Tongue (tissue), 2 donors: Measurements from ENCODE around the gene ARID1B. TPM values are rescaled to one million over a fixed set of nuclear protein-coding genes. Genes with fewer than 3 reads are reported as not detected.
A peak's percentile ranks its signal among the peaks of the same experiment; 100 is the strongest.
"Not testable (repeated sequence)": the region's sequence is repeated elsewhere in the genome, so short reads cannot be mapped to it uniquely, and the experiment has no call there.

ENCODE experiments used
- DNase-seq: peaks from one replicate; pipeline ENCODE4 v3.0.0-alpha.2; 2015
- total RNA-seq: library from RNA; depleted of rRNA; stranded (reverse); fragments of >200 nt; gene quantifications from one replicate; pipeline ENCODE4 v1.2.3, GENCODE V29; 2014

The ARID1B gene
- total RNA-seq, 1 donor from 2014 or later: 143 TPM

- no peak for DNase-seq
Measured at GRCh38 chr6:157024745-157025144, 247.6 kb downstream of the ARID1B start.

- DNase-seq: no peak
Measured at GRCh38 chr6:157025437-157025836, 248.3 kb downstream of the ARID1B start.

GRCh38 chr6:157029980-157030690 lies 253.0 kb downstream of the ARID1B start:
- no peak for DNase-seq

- DNase-seq: no peak
Measured at GRCh38 chr6:157030755-157031154, 253.6 kb downstream of the ARID1B start.

- DNase-seq: no peak
Measured at GRCh38 chr6:157032923-157033322, 255.7 kb downstream of the ARID1B start.

GRCh38 chr6:157033428-157034140 lies 256.4 kb downstream of the ARID1B start:
- DNase-seq: no peak

- peak; percentile 67 for DNase-seq
Measured at GRCh38 chr6:157034436-157035230, 257.5 kb downstream of the ARID1B start.

- DNase-seq: no peak
Measured at GRCh38 chr6:157035546-157035945, 258.4 kb downstream of the ARID1B start.

GRCh38 chr6:157036245-157036711 lies 259.1 kb downstream of the ARID1B start:
- DNase-seq: peak; percentile 42

- DNase-seq: no peak
Measured at GRCh38 chr6:157037165-157037564, 260.0 kb downstream of the ARID1B start.

GRCh38 chr6:157038610-157039009 lies 261.4 kb downstream of the ARID1B start:
- DNase-seq: no peak

GRCh38 chr6:157039639-157040038 lies 262.5 kb downstream of the ARID1B start:
- DNase-seq: not testable (repeated sequence)

- DNase-seq: no peak
Measured at GRCh38 chr6:157040191-157040590, 263.0 kb downstream of the ARID1B start.

- peak; percentile 46 for DNase-seq
Measured at GRCh38 chr6:157045831-157046454, 268.8 kb downstream of the ARID1B start.

- no peak for DNase-seq
Measured at GRCh38 chr6:157046776-157047175, 269.6 kb downstream of the ARID1B start.

GRCh38 chr6:157047328-157047727 lies 270.1 kb downstream of the ARID1B start:
- no peak for DNase-seq

- peak; percentile 44 for DNase-seq
Measured at GRCh38 chr6:157047951-157048350, 270.8 kb downstream of the ARID1B start.

- DNase-seq: no peak
Measured at GRCh38 chr6:157049133-157049532, 272.0 kb downstream of the ARID1B start.

- no peak for DNase-seq
Measured at GRCh38 chr6:157050537-157051265, 273.5 kb downstream of the ARID1B start.

- no peak for DNase-seq
Measured at GRCh38 chr6:157054531-157054979, 277.4 kb downstream of the ARID1B start.

GRCh38 chr6:157055863-157056262 lies 278.7 kb downstream of the ARID1B start:
- no peak for DNase-seq

GRCh38 chr6:157056275-157056674 lies 279.1 kb downstream of the ARID1B start:
- no peak for DNase-seq
